Pons (tissue), 1 donor: ENCODE data around the gene ERICH6B.

Experiments used
- DNase-seq: peaks from one replicate; pipeline ENCODE4 v3.0.0-alpha.2; 2016; ENCODE audit warnings: low spot score

The ERICH6B gene

GRCh38 chr13:45601680-45602079 is 13.9 kb downstream of the ERICH6B start:
- no peak for DNase-seq

- no peak for DNase-seq
Observed at GRCh38 chr13:45598597-45598996, 16.9 kb downstream of the ERICH6B start.

- DNase-seq: no peak
Observed at GRCh38 chr13:45596800-45597475, 18.6 kb downstream of the ERICH6B start.

GRCh38 chr13:45595965-45596364 is 19.6 kb downstream of the ERICH6B start:
- DNase-seq: no peak

DNA sequence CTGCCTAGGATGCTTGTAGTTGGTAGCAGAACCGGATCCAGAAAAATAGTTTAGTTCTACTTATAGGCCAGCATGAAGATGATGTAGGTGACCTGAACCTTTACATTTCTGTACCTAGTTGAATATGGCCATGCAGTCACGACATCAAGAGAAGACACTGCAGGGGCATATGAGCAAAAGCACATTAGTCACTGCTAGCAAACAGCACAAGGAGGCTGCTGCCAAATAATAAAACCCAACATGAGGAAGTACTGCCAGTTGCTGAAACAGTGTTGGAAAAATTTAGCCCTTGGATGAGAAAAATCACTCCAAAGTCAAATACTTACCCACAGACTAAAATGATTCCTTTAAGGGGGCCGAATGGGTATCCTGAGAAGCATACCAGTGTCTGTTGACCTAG is 20.8 kb downstream of the ERICH6B start:
- no peak for DNase-seq

DNA sequence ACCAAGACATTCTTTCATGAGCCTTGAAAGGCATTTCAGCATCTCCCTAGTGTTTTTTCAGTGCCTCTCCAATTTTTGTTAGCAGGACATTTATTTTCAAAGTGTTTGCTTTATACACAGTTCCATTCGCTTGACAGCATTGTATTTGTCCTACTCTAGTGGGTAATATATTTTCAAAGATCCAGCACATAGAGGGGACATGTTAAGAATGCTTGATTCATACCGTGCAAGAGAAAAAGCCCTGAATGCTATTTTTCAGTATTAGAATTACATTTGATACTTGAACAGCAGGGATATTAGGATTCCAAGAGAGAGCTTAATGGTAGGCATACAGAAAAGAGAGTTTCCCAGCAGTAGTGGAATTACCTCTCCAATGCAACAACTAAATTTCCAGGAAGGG is 21.3 kb downstream of the ERICH6B start:
- no peak for DNase-seq

- no peak for DNase-seq
Observed at GRCh38 chr13:45592758-45593157, 22.8 kb downstream of the ERICH6B start.

GRCh38 chr13:45590066-45590465 is 25.5 kb downstream of the ERICH6B start:
- DNase-seq: no peak

GRCh38 chr13:45587897-45588296 is 27.6 kb downstream of the ERICH6B start:
- no peak for DNase-seq

- no peak for DNase-seq
Observed at GRCh38 chr13:45584816-45585215, 30.7 kb downstream of the ERICH6B start.

DNA sequence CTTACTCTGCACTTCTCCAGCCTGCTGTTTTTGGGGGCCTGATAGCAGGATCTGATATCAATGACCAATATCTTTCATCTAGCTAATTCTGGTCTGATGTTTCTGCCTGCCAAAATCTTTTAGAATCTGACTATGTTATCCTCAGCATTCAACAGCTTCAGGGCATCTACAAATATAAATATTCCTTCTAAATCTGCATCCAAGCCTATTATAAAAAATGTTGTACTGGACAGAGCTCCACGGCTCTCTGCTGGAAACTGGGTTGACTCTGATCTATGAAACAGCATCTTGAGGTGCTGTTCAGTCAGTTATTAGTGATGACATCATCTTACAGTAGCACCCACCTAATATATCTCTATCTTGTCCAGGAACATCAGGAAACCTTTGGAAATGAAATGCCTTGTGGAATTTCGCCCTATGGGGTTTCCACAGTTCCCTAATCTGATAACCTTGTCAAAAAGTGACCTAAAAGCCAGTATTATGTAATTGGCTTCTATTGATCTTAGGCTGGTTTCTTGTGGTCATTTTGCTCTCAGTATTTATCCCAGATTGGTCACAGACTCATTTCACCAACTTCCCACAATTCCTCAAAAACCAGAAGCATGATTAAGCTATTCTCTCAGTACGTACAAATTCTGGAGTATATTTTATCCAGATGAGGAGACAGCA is 33.0 kb downstream of the ERICH6B start:
- DNase-seq: no peak

DNA sequence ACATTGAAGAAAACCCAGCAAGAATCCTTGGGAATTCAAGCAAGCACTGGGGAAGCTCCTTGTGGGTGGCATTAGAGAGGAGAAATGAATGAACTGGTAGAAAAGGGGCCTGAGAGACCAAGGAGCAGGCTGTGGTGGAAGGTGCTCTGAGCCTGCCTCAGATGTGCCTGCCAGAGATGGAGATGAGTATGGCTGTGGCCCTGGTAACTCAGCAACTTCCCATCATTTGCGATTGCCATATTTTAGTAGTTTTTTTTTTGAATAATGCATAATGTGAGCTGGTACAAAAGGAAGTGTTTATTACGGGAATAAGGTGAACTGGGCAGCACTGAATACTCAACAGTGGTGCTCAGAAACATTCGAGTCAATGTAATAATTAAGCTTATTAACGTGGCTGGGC is 39.1 kb downstream of the ERICH6B start:
- DNase-seq: no peak

- no peak for DNase-seq
Observed at GRCh38 chr13:45575830-45576180, 39.7 kb downstream of the ERICH6B start.

DNA sequence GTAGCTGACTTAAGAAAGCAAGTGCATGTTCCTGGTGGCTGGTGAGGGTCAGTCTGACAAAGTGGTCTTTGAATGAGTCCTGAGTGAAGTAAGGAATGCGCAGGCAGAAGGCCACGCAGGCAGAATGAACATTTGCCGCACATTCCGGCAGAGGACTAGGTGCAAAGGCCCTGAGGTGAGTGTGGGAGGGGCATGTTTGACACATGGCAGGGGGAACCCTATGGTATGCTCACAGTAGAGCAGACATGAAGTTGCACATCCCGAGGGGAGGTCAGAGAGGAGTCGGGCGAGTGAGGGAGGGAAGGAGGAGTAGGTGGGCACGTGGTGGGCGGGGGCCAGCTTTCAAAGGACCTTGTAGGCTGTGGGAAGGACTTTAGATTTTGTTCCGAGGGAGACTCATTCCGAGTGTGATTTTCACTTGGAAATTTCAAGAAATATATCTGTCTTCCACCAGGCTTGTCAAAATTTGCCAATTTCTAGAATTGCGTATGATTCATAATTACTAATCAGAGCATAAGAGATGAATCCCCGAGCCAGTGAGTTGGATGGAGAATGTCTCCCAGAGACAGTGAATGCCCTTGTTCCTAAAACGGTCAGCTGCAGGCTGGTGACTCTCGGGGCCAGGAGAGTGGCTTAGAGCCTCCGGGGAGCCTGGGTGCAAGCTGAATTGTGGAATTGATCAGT is 40.3 kb downstream of the ERICH6B start:
- DNase-seq: no peak

GRCh38 chr13:45565331-45565730 is 50.2 kb downstream of the ERICH6B start:
- no peak for DNase-seq

- peak; percentile 2 for DNase-seq
Observed at GRCh38 chr13:45564133-45564776, 51.3 kb downstream of the ERICH6B start.

DNA sequence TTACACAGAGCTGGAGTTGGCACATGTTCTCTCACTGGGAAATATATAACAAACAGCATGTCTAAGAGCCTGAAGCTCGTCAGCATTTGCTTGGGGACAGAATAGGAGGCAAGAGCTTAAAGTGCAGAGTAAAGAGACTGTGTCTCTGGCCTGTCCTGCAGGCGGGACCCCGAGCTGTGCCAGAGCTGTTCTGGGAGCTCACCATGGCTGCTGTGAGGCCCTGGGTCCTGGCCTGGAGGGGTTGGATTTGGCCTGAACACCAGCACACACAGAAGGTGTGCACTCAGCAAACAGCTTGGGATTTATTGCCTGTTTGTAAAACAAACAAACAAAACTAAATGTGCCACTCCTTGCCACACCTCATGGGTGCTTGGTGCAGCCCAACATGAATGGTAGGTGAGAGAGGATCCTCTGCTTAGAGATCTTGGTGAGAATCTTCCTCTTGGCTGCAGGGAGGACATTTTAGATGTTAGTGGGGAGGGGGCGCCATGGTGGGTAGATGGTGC is 60.9 kb downstream of the ERICH6B start:
- DNase-seq: no peak

DNA sequence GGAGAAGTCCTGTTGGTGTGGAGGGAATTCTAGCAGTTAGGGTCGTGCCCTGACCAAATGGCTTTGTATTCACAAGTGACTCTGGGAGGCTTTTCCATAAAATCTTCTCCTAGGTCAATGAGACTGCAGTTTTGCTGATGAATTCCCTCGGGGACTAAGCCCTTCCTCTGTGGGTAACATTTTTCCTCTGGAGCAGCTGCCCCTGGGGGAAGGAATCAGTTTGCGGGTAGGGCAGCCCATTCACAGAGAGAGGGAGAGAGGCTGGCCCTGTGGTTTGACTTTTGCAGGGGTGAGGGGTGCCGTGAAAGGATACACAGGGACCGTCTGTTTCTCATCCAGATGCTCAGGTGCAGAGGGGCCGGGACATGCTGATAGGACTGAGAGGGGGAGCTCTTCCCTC is 67.3 kb downstream of the ERICH6B start:
- no peak for DNase-seq

DNA sequence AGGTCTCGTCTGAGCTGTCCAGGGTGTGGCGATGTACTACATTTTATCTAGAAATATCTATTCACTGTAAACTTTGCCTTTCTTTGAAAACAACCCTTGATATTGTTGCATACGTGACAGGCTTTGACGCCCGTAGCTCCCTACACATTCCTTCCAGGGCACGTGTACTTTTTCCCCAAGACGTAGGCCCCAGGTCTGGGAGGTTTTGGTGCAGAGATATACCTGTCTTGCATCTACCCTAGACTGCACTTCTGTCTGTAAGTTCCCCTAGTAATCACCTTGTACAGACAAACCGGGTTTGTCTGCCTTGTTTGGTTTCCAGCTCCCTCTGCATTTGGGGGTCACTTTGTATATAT is 69.2 kb downstream of the ERICH6B start:
- no peak for DNase-seq

DNA sequence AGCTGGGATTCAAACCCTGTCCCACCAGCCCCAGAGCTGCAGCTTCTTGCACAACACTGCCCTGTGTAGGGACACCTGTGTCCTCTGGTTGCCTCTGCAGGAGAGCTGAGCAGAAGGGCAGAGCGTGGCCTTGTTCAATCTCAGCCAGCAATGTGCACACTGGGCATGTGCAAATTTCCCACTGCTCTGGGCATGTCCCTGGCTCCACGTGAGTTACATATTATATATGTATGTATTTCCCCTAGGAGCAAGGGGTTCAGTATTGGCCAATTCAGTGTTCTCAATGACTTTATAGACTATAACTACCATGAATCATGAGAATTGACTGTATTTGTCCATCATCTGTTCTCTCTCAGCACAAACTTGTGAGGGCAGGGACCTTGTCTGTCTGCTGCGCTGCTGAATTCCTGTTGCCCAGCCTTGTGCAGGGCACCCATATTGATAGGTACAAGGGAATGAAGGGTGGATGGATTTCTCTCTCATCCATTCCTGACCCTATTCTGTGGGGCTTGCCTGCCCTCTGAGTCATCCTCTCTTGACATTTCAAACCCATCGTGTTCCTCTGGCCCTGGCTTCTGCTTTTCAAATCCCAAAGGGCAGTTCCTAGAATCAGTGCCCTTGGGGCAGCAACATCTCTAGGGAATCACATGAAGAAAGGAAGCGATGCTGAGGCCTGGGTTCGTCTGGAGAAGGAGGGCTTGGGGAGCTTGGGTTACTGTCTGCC is 69.7 kb downstream of the ERICH6B start:
- no peak for DNase-seq

DNA sequence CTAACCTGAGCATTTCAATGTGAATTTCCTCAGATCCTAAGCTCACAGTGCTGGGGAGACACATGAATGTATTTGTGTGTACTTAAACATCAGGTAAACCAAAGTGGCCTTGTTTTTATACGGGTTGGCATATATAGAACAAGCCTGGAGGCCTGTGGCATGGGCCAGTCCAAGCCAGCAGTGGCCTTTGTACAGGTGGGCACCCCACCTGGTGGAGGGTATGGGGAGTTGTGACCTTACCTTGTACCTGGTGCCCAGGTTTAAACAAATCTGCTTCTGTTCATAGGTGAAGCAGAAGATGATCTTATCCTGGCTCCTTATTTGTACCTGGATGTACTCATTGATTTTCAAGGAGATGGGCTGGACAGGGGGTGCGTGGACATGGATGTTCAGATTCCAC is 71.0 kb downstream of the ERICH6B start:
- DNase-seq: no peak

DNA sequence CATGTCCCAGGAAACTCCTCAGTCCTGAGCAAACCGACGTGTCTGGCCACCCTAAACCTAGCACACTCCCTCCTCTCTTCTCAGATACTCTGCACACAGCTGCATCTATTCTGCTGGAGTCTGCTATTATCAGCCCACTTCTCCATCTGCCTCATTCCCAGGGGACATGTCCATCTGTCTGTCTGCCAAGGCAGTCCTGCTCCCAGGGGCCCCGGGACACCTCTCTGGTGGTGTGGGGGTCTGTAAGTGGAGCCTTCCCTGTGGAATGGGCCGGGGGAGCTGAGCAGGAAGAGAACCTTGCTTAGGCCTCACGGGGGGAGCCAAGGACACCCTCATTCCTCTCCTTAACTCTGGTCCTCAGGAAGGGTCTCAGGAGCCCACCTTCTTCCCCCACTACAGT is 72.7 kb downstream of the ERICH6B start:
- DNase-seq: no peak
